ENCODE measurements around the gene USP22.
"Not testable (repeated sequence)": the region's sequence is repeated elsewhere in the genome, so short reads cannot be mapped to it uniquely, and the experiment has no call there.

The USP22 gene

GRCh38 chr17:20979792-20980083 lies 63.1 kb downstream of the USP22 start:
- no peak for DNase-seq (ENCODE audit: low read depth)
- H3K4me3 ChIP-seq (ENCODE audit: low read length) = no peak overlapping the region
- TF ChIP-seq, protein P1, sequence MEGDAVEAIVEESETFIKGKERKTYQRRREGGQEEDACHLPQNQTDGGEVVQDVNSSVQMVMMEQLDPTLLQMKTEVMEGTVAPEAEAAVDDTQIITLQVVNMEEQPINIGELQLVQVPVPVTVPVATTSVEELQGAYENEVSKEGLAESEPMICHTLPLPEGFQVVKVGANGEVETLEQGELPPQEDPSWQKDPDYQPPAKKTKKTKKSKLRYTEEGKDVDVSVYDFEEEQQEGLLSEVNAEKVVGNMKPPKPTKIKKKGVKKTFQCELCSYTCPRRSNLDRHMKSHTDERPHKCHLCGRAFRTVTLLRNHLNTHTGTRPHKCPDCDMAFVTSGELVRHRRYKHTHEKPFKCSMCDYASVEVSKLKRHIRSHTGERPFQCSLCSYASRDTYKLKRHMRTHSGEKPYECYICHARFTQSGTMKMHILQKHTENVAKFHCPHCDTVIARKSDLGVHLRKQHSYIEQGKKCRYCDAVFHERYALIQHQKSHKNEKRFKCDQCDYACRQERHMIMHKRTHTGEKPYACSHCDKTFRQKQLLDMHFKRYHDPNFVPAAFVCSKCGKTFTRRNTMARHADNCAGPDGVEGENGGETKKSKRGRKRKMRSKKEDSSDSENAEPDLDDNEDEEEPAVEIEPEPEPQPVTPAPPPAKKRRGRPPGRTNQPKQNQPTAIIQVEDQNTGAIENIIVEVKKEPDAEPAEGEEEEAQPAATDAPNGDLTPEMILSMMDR (IDR thresholded peaks at IDR 0.05; ENCODE audit: insufficient read depth, low read depth, low read length, missing control alignments) = no peak

GRCh38 chr17:20979007-20979791 lies 63.6 kb downstream of the USP22 start:
- peak; percentile 69 for DNase-seq (ENCODE audit: low read depth)
- H3K4me3 ChIP-seq (ENCODE audit: low read length) = not testable (repeated sequence)

DNA sequence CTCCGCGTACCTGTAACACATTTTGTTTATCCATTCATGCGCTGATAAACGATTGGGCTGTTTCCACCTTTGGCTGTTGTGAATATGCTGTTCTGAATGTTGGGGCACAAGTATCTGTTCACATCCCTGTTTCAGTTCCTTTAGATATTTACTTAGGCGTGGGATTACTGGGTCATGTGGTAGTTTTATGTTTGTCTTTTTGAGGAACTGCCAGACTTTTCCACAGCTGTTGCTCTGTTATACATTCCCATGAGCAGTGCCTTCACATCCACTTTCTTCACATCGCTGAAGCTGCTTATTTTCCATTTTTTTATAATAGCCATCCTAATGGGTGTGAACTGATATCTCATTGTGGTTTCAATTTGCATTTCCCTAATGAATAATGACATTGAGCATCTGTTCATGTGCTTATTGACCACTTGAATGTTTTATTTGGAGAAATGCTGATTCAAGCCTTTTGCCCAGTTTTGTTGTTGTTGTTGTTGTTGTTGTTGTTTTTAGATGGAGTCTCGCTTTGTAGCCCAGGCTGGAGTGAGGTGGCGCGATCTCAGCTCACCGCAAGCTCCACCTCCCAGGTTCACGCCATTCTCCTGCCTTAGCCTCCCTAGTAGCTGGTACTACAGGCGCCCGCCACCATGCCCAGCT lies 65.1 kb downstream of the USP22 start:
- DNase-seq (ENCODE audit: low read depth); H3K4me3 ChIP-seq (ENCODE audit: low read length): not testable (repeated sequence)

GRCh38 chr17:20975566-20975965 lies 67.2 kb downstream of the USP22 start:
- H3K4me3 ChIP-seq (ENCODE audit: low read length) = no peak overlapping the region
- peak; percentile 81 for DNase-seq (ENCODE audit: low read depth)
- TF ChIP-seq, protein P1 (IDR thresholded peaks at IDR 0.05; ENCODE audit: insufficient read depth, low read depth, low read length, missing control alignments) = no peak

DNA sequence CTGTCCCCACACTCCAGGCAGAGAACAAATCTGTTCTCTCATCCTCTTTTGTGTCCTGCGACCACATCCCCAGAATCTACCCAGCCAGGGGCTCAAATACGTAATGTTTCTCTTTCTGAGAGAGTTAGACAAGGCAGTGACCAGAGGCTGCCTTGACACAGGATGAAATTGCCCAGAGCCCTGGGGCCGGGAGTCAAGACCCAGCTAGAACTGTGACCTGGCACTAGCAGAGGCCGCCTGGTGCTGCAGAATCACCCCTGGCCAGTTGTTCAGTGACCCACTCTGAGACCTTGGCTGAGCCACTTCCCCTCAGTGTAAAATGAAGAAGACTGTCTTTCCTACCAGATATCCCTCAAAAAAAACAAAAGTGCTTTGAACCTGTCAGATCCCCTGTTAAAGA lies 72.5 kb downstream of the USP22 start:
- no peak overlapping the region for H3K4me3 ChIP-seq (ENCODE audit: low read length)
- DNase-seq (ENCODE audit: low read depth) = no peak
- TF ChIP-seq, protein P1 (IDR thresholded peaks at IDR 0.05; ENCODE audit: insufficient read depth, low read depth, low read length, missing control alignments) = no peak

DNA sequence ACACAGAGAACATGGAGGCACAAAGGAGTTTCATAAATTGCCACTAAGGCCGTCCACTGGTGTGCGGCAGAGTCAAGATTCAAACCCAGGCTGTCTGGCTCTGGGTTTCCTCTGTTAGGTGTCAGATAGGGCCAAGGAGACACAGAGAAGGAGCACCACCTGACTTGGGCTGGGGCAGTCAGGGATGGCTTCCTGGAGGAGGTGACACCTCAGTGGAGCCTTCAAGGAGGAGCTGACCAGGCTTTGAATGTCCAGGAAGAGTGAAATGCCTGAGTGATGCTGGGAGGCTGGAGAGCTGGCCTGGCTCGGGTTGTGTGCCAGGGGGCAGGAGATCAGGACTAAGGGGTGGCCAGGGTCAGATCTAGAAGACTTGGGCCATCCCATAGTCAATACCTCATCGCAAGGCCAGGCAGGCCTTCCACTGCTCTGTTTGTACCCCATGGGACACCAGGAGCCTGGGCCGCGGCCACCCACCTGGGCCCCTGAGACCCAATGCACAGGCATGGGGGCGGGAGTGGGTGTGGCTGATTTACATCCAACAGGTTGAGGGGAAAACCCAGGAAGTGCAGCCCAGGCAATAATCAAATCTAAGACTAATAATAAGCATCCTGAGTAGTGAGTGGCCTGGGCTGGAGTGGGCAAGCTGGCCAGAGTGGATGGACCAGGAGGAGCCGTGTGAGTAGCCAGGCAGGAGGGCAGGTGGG lies 73.7 kb downstream of the USP22 start:
- no peak for DNase-seq (ENCODE audit: low read depth)
- TF ChIP-seq, protein P1 (IDR thresholded peaks at IDR 0.05; ENCODE audit: insufficient read depth, low read depth, low read length, missing control alignments) = no peak
- H3K4me3 ChIP-seq (ENCODE audit: low read length) = no peak overlapping the region

- TF ChIP-seq, protein P1 (IDR thresholded peaks at IDR 0.05; ENCODE audit: insufficient read depth, low read depth, low read length, missing control alignments) = no peak
- peak; percentile 41 for DNase-seq (ENCODE audit: low read depth)
- no peak overlapping the region for H3K4me3 ChIP-seq (ENCODE audit: low read length)
These were observed 75.0 kb downstream of the USP22 start for GRCh38 chr17:20967776-20968175.

DNA sequence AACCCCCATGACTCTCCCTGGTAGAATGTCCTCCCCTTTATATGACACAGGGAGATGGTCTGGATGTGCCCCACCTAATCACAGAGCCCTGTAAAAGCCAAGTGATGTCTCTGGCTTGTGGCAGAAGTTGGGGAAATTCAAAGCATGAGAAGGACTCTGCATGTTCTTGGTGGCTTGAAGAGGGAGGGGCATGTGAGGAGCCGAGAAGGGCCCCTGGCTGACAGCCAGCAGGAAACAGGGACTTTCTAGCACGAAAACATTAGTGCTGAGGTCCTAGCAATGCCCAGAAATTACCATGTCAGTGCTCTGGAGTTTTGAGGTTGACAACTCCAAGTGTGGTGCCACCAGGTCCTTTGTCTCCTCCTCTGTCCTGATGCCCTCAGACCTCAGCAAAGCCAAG lies 75.9 kb downstream of the USP22 start:
- TF ChIP-seq, protein P1 (IDR thresholded peaks at IDR 0.05; ENCODE audit: insufficient read depth, low read depth, low read length, missing control alignments) = no peak
- DNase-seq (ENCODE audit: low read depth) = no peak
- H3K4me3 ChIP-seq (ENCODE audit: low read length) = no peak overlapping the region
